Measurements from ENCODE around the gene HES1. TPM values are rescaled to one million over a fixed set of nuclear protein-coding genes. Genes with fewer than 3 reads are reported as not detected.

The HES1 gene
- total and polyA plus RNA-seq, 9 of the 15 experiments (the other 6 are each of a cell fraction or from before 2014, with no cell fraction given), result 3.4 to 37.0 (median 19.3) TPM

GRCh38 chr3:194183271-194183670 is 47.3 kb downstream of the HES1 start:
- BruUV-seq (replicated peaks), result no TSS peak

More at GRCh38 chr3:194183271-194183670, 47.3 kb downstream of the HES1 start:
- ATAC-seq (no peak), DNase-seq (ENCODE audit: extremely low read depth in 1 of 4, low spot score in 3 of 4) (no peak), FAIRE-seq (no peak)
- TF ChIP-seq PHB2 (IDR thresholded peaks at IDR 0.05; ENCODE audit: low read depth) (no peak), ZNF764 (CRISPR knock-in tag; IDR thresholded peaks at IDR 0.05; ENCODE audit: low read depth) (no peak), KLF13 (tag; IDR thresholded peaks at IDR 0.05; ENCODE audit: borderline replicate concordance, low read depth) (no peak), ZNF184 (CRISPR knock-in tag; IDR thresholded peaks at IDR 0.05) (no peak), POLR2AphosphoS5 (IDR thresholded peaks at IDR 0.05; ENCODE audit: control insufficient read depth, insufficient read depth, low read depth, low read length) (no peak), SIN3A (IDR thresholded peaks at IDR 0.05; ENCODE audit: borderline replicate concordance in 2 of 2, control insufficient read depth in 1 of 2, low read depth in 2 of 2, low read length in 2 of 2) (no peak), MED1 (CRISPR knock-in tag; IDR thresholded peaks at IDR 0.05; ENCODE audit: borderline replicate concordance) (no peak), ZKSCAN3 (CRISPR knock-in tag; IDR thresholded peaks at IDR 0.05) (no peak), ETV1 (tag; conservative IDR thresholded peaks at IDR 0.05; ENCODE audit: low read depth) (no peak), NR2C2 (CRISPR knock-in tag; IDR thresholded peaks at IDR 0.05) (no peak), NR2C2 (tag; IDR thresholded peaks at IDR 0.05) (no peak), RBM17 (IDR thresholded peaks at IDR 0.05; ENCODE audit: borderline replicate concordance, low read depth, low read length) (no peak), PHF20 (IDR thresholded peaks at IDR 0.05; ENCODE audit: partially characterized antibody) (no peak), ZNF586 (CRISPR knock-in tag; conservative IDR thresholded peaks at IDR 0.05) (no peak), ZNF445 (CRISPR knock-in tag; IDR thresholded peaks at IDR 0.05; ENCODE audit: low read depth) (no peak), TCF3 (CRISPR knock-in tag; IDR thresholded peaks at IDR 0.05) (no peak), EZH2 (IDR thresholded peaks at IDR 0.05; ENCODE audit: borderline replicate concordance, low read depth, low read length) (no peak)
- H3K9ac ChIP-seq (ENCODE audit: insufficient read depth in 1 of 2, low read depth in 2 of 2, low read length in 2 of 2), result no peak overlapping the region
- no peak overlapping the region for H3K4me3 ChIP-seq
- no peak overlapping the region for H3K4me2 ChIP-seq (ENCODE audit: insufficient read depth, low read length)
- no peaks in the 10 kb centered on the region for H3K79me2 ChIP-seq (ENCODE audit: control insufficient read depth, insufficient read depth, low read length)
- no peaks in the 10 kb centered on the region for H3K9me3 ChIP-seq (replicated peaks; ENCODE audit: control insufficient read depth, insufficient read depth, low read depth, low read length)
- no peaks in the 10 kb centered on the region for H3K36me3 ChIP-seq (ENCODE audit: control insufficient read depth, insufficient read depth, low read length)
- CTCF ChIA-PET (ENCODE audit: low intra/inter-chr PET ratio), result no interaction called here
- no peak overlapping the region for H3K27ac ChIP-seq (ENCODE audit: extremely low read depth, low read depth, low read length)
- peaks cover 16 to 21% of the 10 kb centered on the region in 2 experiments for H3K4me1 ChIP-seq (replicated peaks in 1 of 2; ENCODE audit: control insufficient read depth in 2 of 2, insufficient read depth in 2 of 2, low read length in 2 of 2)
- intact Hi-C loops (cut with micrococcal nuclease), result no loop called here
- in situ Hi-C loops (cut with MboI), result no loop called here
- no peak overlapping the region for H2AFZ ChIP-seq (ENCODE audit: low read depth, low read length)
- H3K27me3 ChIP-seq (ENCODE audit: control insufficient read depth in 2 of 2, insufficient read depth in 2 of 2, low read length in 2 of 2), result no peaks in the 10 kb centered on the region
- WGBS (ENCODE audit: insufficient coverage, low coverage, missing lambda C conversion rate), result 61% methylated on average over 4 of the region's 4 CpGs
- no peaks in the 10 kb centered on the region for H3K9me1 ChIP-seq (ENCODE audit: control insufficient read depth, insufficient read depth, low read length)
- POLR2A ChIA-PET, result interaction anchor here (0.7 to 1.3 kb wide), 2 partner anchors 23 to 691 kb away, joined by 4 read pairs; no protein-coding TSS in a partner anchor
- H4K20me1 ChIP-seq (replicated peaks; ENCODE audit: control insufficient read depth, insufficient read depth, low read length), result no peaks in the 10 kb centered on the region
